Hematopoietic multipotent progenitor cell treated with erythropoietin and hydrocortisone succinate and interleukin-3 and kit ligand, for 15 days (in vitro differentiated cells): ENCODE measurements around the gene IFITM10.

ENCODE experiments used
- DNase-seq: peaks from one replicate; pipeline ENCODE4 v3.0.0-alpha.2; 2015; ENCODE audit warnings: low spot score

The IFITM10 gene

DNA sequence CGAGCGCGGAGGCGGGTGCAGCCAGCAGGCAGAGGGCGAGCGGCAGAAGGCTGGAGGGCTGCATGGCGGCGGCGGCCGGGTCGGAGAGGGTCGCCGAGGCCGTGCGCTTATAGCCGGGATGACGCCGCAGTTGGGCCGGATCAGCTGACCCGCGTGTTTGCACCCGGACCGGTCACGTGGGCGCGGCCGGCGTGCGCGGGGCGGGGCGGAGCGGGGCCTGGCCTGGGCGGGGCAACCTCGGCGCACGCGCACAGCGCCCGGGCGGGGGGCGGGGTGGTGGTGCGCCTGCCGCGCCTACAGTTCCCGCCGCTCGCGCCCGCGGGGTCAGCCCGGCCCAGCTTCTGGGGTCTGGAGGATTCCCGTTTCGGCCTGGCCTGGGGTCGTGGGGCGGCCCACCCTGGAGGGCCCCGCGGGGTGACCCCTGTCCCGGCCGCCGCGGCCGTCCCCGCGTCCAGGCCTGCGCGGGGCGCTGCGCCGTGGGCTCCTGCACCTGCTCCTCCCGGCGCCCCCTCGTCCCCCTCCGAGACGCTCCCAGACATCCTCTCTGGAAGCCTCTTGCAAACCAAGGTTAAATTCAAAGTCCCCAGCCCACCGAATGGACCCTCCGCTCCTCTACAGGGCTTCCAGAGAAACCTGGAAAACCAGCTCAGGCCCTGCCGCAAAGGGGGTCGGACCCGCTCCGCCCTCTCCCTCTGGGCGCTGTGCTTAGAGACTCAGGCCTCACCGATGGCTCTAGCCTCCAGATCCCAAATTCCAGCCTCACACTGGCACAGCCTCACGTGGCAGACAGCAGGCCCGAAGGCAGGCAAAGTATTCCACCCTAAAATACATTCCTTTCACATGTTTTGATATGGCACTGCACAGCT, 13.6 kb upstream of the IFITM10 start, which contains the start of gene CTSD:
Gene CTSD, minus strand, starts transcription at position 132 of the 866 bp plus-strand sequence. Its CDS starts 68 bp downstream, at position 64.
- DNase-seq, result peak; percentile 90

DNA sequence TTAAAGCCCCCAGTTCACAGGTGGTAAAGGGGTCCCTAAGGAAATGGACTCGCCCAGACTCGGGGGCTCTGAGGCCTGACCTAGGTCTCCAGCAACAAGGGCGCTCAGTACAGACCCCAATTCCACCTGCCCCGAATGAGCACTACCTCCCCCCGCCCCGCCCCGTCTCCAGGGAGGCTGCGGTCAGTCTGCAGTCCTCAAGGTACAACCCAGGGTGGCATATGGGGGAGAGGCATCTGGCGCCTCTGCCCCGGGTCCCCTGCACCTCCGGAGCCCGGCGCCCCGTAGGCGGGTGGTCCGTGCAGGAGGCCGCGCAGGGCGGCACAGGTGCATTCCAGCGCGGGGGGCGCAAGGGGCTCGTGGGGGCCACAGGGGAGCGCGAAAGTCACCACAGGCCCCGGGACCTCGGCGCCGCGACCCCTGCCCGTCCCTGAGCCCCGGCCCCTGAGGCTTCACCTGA, 13.0 kb upstream of the IFITM10 start:
- no peak for DNase-seq

DNA sequence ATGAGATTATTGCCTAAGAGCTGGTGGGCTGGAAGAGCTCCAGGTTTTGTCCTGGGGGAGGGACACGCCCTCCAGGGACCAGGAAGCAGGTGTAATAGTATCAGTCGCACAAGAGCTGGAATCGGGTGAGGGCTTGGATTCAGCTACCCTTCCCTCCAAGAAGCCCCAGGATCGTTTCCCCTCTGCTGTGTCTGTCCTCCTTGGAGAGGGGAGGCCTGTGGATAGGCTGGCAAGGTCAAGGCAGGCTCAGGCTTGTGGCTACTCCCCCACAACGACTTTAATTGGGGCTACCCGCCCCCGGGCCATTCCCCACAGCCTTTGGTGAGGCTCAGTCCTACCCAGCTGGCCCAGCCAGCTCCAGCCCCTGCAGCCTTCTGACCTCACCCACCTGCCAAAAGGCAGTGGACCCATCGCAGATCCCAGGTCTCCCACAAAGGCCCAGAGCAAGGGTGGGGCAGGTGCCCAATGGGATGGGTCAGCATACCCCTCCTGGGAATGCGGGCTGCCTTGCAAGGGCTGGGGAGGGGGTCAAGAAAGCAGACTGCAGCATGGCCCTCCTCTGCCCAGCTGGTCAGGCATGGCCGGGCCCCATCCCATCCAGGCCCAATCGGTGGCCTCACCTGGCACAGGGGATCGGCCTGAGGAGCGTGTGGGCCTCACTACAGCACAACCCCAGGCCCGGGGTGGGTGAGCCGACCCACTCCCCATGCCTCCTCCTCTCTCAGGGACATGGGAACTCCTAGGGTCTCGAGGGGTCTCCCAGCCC, 12.3 kb upstream of the IFITM10 start:
- peak; percentile 32 for DNase-seq

DNA sequence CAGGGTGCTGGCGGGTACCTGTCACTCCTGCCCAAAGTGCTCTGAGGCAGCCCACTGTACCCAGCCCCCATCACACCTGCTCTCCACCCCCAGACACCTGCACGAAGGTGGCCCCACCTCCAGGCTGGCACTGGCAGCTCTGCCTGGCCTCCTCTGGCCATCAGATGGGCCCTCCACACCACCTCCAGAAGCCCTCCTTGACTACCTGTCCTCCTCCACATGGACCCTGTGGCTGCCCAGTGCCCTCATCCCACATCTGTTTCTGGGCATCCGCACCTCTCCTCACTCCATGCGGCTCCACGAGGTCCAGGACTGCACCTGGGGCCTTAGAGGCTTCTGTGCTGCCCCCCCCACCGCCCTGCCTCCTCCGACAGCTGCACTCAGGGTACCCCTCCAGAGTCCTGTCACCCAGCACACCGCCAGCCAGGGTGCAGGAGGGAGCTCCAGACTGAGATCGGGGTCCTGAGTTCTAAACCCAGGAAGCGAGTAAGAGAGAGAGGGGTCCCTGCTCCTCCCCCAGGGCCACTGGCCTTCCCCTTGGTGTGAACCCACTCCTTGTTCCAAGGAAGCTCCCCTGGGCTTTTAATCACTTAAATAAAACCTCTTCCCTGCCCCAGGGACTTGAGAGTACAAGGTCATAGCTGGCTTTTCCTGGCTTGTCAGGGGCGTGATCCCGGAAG, 11.6 kb upstream of the IFITM10 start:
- no peak for DNase-seq

DNA sequence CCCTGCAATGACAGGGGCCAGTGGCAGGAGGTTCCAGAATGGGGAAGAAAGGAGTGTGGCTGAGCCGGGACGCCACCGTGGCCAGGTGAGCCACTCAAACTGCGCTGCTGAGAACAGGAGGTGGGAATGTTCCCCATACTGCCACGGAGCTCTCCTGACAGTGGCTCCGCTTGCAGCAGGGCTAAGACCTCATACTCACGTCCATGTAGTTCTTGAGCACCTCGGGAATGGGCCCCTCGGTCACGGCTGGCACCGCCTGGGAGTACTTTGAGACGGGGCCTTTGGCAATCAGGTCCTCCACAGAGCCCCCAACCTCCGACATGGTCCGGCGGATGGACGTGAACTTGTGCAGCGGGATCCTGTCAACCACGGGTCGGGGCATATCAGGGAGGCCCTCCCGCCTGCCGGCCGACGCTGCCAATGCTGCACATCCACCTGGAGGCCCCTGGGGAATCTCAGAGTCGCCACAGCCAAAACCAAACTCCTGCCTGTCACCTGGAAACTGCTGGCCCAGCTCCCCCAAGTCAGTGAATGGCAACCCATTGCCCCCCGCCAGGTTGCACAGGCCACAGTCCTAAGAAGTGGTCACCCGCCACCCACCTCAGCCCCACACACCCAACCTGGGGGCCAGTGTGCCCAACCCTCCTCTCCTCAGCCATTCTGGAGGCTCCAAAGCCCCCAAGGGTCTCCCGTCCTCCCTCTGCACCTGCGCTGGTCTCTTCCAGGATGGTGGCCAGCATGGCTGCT, 10.9 kb upstream of the IFITM10 start:
- DNase-seq, result no peak

DNA sequence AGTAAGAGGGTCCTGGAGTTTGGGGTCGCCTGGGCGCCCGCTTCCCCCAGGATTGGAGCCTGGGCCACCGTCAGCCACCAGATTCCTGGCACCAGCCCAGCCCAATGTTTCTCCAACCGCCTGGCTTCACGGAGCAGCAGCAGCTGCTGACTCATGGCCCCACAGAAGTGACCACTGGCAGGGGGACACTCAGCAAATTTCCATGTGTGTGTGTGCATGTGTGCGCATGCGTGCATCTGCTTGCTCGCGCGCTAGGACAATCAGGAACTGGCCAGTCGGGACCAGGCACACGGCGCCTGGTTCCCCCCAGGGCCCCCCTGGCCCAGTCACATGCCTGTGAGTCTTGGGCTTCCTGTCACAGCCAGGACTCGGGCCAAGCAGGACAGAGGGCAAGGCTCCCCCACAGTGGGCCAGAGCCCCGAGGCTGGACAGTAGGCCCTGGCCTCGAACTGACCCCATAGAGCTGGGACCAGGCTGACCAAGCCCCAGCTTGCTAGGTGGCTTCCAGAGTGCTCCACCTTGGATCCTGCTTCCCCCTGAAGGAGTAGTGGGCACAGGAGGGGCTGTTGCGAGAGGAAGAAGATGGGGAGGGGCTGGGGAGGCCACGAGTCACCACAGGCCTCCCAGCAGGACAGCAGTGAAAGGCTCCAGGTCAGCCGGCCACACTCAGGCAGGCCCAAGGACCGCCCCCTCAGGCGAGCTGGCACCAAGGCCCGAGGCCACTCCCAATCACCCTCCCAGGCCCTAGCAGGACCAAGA, 10.1 kb upstream of the IFITM10 start:
- no peak for DNase-seq

DNA sequence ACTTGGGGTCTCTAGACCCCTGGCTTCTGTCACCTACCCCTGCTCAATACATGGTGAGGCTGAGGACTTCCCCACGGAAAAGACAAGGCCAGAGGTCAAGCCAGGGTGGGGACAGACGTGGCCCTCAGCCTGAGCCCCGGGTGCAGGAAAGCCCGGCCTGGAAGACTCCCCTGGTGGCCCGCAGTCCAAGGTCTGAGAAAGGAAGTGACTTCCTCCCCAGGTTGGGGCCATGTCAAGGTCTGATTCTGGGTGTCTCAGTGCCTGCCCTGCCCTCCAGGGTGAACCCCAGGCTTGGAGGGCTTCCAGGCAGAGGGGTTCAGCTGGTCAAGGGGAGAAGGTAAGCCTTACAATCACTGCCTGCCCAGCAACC, 9.4 kb upstream of the IFITM10 start:
- no peak for DNase-seq

DNA sequence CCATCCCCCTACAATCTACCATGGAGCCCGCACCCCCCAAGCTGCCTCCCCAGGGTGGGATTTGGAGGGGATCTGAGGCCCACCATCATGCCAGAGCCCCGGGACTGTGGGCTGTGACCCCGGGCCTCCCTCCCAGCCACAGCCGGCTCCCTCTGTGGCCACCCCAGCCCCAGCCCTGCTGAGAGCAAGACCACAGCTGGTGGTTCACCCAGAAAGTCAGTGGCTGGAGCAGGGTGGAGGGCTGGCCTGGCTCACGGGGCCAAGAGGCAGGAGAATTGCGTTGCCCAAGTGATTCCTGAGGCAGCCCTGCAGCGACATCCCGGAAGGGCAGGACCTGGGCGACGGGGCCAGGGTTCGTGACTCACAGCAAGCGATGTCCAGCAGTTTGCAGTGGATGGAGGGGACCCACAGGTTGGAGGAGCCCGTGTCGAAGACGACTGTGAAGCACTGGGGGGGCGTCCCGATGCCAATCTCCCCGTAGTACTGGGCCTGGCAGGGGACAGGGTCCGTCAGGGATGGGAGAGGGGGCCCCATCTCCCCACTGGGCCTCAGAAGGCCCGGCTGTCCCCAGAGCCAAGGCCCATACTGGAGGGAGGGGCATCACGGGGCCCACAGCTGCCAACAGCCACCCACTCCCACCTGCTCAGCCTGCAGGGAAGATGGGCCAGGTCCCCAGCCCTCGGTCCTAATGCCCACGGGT, 8.9 kb upstream of the IFITM10 start:
- DNase-seq, result no peak

DNA sequence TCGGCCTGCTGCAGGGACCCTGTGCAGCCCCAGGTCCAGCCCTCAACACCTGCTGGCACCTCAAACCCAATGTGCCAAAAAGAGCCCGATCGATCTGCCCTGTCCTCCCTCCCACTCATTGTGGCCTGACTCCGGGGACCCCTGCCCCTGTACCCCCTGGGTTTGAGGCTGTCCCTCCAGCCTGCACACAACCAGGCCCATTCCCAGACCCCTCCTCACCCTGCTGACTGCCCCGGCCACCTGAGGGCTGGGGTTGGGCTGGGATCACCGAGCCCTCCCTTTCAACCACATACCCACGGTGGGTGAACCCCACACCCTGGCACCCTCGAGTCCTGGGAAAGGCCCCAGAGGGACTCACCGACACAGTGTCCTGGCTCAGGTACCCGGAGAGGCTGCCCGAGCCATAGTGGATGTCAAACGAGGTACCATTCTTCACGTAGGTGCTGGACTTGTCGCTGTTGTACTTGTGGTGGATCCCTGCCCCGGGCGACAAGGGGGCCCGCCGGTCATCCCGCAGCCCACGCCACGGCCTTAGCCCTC, 8.3 kb upstream of the IFITM10 start:
- DNase-seq, result no peak

DNA sequence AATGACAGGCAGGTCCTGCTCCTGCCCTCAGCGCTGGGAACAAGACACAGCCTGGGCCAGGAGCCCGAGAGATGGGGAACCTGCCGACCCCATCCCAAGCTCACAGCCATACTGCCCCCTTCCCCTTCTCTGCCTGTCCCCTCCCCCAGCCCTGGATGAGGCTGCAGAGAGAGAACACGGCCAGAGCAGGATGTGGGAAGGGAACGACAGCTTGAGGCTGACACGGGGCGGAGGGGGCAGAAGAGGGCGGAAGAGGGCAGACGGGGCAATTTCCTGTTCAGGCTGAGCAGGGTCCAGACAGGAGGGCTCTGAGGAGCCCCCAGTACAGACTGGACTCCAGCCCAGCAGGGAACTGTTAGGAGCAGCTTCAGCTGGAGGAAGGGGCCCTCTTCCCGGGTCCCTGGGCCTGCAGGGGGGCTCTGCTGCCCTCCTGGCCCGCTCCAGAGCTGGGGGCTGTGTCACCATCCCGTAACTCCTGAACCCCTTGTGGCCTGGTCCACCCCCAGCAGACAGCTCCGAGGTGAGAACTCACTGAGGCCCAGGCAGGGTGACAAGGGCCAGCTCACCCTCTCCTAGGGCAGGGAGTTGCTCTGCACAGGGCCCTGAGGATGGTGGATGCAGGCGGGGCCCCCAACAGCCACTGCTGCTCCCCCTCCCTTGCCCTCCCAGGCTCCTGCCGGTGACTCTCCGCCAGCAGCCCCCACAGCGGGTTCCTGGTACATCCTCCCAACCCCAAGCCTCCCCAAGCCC, 7.6 kb upstream of the IFITM10 start:
- no peak for DNase-seq

DNA sequence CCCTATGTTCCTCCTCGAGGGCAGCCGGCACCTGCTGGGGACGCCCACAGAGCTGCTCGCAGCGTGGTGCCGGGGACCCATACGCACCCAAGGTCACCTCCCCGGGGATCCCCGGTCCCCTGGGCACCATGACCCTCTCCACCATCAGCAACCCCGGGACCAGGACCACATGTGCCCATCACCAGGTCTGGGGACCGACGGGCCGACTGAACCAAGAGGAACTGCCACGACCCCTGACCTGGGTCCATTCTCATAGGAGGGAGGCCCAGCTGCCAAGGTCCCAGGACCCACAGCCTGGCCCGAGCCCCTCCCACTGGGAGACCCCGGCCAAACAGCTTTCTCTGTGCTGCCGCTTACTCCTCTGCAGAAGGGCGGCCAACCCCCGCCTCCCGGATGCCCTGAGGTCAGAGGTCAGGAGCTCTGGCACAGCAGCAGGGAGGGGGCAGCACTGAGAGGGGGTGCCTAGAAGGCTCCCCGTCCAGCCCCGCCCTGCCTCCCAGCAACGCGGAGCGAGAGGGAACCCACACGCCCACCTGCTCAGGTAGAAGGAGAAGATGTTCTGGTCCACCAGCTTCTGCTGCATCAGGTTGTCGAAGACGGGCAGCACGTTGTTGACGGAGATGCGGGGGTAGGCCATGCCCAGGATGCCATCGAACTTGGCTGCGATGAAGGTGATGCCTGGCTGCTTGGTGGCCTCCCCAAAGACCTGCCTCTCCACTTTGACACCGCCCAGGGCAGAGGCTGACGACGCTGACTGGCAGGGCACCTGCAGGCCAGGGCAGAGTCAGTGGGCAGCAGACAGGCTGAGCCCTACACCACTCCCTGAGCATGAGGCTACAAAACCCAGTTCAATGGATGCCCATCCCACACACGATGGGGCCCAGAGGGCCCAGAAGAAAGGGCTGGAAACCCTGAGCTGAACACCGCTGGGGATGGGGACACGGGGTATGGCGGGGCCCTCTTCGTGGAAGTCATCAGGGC, 6.7 kb upstream of the IFITM10 start:
- no peak for DNase-seq

DNA sequence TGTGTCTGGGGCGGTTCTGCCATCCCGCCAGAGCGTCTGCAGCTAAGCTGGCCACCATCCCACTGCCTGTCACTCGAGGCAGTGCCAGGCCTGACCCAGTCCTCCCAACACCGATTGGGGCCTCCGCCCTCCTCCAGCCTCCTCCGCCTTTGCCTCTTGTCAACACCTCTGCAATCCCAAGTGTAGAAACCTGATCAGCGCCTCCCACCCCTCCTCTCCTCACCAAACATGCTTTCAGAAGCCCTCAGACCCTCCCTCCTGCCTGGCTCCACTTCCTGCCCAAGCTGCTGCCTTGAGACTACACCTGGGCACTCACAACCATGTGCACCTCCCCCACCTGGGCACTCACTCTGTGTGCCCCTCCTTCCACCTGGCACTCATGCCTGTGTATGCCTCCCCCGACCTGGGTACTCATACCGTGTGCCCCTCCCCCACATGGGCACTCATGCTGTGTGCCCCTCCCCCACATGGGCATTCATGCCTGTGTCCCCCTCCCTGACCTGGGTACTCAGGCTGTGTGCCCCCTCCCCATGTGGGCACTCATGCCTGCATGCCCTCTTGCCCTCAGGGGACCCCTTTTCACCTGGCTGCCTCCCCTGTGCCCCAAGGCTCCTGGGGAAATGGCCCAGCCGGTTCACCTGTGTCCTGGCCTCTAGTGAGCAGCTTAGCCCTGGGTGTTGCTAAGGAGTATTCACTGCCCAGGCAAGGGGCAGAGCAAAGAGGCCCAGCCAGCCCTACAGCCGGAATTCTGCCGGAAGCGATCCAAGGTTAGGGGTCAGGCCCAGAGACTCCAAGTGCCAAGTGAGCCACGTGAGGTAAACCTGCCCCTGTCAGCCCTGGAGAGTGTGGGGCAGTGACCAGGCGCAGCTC, 5.5 kb upstream of the IFITM10 start:
- DNase-seq, result peak; percentile 50

DNA sequence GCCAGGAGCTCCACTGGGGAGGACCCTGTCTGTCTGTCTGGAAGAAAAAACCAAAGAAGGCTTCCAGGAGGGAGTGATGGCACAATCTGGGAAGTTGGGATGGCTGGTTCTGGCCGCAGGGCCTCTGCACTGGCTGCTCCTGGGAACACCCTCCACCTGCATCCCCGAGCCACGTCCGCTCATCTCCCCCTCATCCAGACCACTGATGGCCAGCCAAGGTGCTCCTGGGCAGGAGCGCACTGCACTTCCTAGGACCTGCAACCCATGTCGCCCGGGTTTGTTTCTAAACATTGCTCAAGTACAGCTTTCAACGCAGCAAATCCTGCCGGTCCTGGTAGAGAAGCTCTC, 4.9 kb upstream of the IFITM10 start:
- DNase-seq, result no peak

DNA sequence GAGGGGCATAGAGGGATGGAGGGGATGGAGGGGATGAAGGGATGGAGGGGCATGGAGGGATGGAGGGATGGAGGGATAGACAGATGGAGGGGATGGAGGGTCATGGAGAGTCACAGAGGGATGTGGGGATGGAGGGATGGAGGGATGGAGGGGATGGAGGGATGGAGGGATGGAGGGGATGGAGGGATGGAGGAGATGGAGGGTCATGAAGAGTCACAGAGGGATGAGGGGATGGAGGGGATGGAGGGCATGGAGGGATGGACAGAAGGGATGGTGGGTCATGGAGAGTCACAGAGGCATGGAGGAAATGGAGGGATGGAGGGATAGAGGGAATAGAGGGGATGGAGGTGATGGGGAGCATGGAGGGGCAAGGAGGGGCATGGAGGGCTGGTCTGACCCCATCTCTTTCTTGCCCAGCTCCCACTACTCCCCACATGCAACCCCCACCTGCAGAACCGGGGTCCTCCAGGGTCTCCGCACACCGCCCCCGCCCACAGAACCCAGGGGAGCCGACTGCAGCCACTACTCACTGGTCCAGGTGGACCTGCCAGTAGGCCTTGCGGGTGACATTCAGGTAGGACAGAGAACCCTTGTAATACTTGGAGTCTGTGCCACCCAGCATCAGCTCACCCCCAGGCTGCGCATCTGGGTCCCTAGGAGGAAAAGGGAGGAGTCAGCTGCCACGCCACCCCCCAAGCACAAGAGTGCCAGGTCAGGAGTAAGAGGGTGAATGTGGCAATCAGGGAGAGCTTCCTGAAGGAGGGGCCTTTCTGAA, 4.2 kb upstream of the IFITM10 start:
- DNase-seq, result no peak

DNA sequence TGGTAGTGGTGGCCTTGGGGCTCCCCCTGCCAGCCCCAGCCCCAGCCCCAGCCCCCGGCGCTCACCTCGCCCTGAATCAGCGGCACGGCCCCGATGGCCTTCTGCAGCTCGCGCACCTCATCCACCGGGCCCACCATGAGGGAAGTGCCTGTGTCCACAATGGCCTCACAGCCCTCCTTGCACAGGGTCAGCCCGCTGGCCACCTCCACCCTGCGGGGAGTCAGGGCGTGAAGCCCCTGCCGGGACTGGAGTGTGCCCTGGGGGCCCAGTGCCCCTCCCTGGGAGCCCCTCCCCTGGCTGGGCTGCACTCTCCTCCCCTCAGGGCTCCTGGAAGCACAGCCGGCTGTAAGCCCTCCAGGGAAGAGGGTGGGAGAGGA, 3.5 kb upstream of the IFITM10 start:
- no peak for DNase-seq

DNA sequence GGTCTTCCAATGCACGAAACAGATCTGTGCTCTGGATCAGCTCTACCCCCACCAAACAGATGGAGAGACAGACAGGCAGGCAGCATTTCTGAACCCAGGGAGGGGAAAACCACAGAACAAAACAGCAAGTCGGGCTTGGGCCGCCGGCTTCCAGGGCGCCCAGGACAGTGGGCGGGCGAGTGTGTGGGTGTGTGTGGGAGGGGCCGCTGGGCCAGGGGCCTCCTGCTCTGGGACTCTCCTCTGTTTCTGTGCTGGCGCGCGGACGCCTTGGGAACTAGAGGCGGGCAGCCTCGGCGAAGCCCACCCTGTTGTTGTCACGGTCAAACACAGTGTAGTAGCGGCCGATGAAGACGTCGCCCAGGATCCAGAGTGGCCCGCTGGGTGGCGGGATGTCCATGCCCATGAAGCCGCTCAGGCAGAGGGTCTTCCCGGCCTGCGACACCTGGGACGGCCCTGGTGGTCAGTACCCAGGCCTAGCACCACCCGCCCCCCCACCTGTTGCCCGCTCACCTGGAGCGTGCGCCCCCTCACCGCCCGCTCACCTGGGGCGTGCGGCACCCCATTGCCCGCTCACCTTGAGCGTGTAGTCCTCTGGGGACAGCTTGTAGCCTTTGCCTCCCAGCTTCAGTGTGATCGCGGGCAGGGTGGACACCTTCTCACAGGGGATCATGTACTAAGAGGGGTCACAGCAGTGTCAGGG, 3.0 kb upstream of the IFITM10 start:
- no peak for DNase-seq
